Activated naive CD8-positive, alpha-beta T cell (primary cell): ENCODE measurements around the gene STARD3.

Experiments used
- H3K27ac Mint-ChIP-seq: one replicate; pipeline ENCODE4 v1.8.0; 2021; ENCODE audit warnings: mixed read lengths
- H3K27me3 Mint-ChIP-seq: one replicate; pipeline ENCODE4 v1.8.0; 2021; ENCODE audit warnings: mixed read lengths
- H3K36me3 Mint-ChIP-seq: one replicate; pipeline ENCODE4 v1.8.0; 2021; ENCODE audit warnings: mixed read lengths
- H3K4me1 Mint-ChIP-seq: one replicate; pipeline ENCODE4 v1.8.0; 2021; ENCODE audit warnings: low read depth, mixed read lengths
- H3K4me3 Mint-ChIP-seq: one replicate; pipeline ENCODE4 v1.8.0; 2021; ENCODE audit warnings: mild to moderate bottlenecking, mixed read lengths
- H3K9me3 Mint-ChIP-seq: one replicate; pipeline ENCODE4 v1.8.0; 2021; ENCODE audit warnings: low read depth, mixed read lengths

Gene STARD3

DNA sequence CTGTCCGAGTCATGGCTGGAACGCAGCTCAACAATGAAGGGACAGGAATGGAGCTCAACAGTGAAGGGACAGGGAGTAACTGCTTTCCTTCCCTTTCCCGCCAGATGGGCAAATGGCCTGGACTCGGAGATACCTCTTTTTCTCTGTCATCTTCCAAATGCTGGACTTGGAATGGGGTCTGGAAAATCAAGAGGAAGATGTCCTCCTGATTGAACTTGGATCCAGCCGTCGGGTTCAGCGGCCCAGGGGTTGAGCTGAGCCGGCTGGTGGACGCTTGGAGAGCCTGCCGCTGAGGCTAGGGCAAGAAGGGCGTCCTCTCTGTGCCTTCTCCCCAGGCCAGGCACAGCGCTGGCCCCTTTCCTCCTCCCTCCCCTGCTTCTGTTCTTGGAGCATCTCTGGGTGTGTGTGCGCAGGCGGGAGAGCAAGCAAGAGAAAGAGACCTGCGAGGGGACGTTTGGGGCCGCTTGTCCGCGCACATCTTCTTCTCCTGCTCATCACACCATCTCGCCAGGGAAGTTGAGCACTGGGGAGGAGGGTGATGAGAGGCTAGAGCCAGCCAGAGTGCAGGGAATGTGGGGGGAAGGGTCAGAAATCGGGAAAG lies 35.8 kb upstream of the STARD3 start:
- peaks cover 38% of the 10 kb centered on the region for H3K4me1 Mint-ChIP-seq
- no peak overlapping the region for H3K27ac Mint-ChIP-seq
- no peaks in the 10 kb centered on the region for H3K9me3 Mint-ChIP-seq
- H3K4me3 Mint-ChIP-seq, result no peak overlapping the region
- no peaks in the 10 kb centered on the region for H3K36me3 Mint-ChIP-seq
- peaks cover 43% of the 10 kb centered on the region for H3K27me3 Mint-ChIP-seq

DNA sequence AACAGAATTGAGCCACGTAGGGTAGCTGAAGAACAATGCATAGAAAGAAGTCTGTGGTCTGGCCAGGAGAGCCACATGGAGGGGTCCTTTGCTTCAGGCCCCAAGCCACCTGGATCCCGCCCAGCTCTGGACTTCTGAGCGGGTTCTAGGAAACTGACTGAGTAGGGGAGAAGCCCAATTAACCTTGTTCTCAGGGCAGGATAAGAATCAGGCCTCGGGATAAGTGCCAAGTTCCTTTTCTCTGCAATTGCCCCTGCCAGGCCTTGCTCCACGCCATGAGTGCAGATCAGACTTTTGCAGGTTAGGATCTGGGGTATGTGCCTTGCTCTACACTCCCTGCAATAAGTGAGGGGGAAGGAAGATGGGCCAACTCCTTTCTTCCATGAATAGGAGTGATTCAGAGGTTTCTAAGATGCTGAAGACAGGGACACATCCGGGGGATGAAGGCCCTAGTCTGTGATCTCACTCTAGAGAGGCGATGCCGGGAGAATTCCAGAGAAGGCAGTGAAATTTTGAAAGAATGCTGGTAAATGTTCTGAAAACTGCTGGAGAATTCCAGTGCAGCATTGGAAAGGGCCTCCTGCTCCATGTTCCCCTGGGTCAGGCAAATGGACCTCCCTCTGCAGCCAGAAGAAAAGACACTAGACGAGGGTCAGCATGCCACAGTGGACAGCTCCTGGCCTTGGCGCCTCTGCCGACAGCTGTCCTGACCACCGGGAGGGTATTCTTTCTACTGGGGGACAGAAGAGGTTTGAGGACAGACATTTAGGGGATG lies 35.0 kb upstream of the STARD3 start:
- H3K9me3 Mint-ChIP-seq, result no peaks in the 10 kb centered on the region
- peaks cover 39% of the 10 kb centered on the region for H3K27me3 Mint-ChIP-seq
- peaks cover 36% of the 10 kb centered on the region for H3K4me1 Mint-ChIP-seq
- no peak overlapping the region for H3K4me3 Mint-ChIP-seq
- no peaks in the 10 kb centered on the region for H3K36me3 Mint-ChIP-seq
- H3K27ac Mint-ChIP-seq, result no peak overlapping the region

DNA sequence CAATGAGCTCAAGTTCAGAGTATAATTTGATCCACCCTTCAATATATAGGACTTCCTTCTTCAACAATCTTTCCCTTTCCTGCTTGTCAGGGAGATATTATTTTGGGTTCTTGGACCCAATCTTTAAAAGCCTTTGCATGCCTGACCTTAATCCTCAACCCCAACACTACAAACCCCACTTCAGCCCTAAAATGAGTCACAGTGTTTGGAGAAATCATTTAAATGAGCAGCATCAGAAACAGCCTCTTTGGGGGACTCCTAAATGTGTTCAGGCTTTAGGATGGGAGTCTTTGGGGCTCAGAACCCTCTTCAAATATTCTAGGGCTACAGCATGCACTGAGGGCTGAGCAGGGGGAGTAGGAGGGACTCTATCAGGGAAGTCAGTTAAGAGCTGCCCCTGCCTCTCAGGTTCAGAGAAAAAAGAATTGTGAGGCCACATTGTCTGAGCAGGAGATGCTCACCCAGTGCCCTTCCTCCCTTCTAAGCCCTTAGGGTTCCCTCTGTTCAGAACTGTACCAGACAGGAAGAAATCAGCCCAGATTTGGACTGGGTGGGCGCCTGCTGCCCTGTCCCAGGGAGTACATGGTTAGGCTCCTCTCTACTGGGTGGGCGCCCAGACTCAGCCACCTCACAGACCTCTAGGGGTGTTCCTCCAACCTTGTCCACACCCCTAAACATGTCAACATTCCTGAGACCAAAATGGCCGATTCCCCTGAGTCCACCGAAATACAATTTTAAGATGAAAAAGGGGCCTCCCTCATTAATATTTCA lies 34.2 kb upstream of the STARD3 start:
- peaks cover 37% of the 10 kb centered on the region for H3K27me3 Mint-ChIP-seq
- no peaks in the 10 kb centered on the region for H3K9me3 Mint-ChIP-seq
- H3K4me3 Mint-ChIP-seq, result no peak overlapping the region
- no peak overlapping the region for H3K27ac Mint-ChIP-seq
- no peaks in the 10 kb centered on the region for H3K36me3 Mint-ChIP-seq
- peaks cover 33% of the 10 kb centered on the region for H3K4me1 Mint-ChIP-seq

DNA sequence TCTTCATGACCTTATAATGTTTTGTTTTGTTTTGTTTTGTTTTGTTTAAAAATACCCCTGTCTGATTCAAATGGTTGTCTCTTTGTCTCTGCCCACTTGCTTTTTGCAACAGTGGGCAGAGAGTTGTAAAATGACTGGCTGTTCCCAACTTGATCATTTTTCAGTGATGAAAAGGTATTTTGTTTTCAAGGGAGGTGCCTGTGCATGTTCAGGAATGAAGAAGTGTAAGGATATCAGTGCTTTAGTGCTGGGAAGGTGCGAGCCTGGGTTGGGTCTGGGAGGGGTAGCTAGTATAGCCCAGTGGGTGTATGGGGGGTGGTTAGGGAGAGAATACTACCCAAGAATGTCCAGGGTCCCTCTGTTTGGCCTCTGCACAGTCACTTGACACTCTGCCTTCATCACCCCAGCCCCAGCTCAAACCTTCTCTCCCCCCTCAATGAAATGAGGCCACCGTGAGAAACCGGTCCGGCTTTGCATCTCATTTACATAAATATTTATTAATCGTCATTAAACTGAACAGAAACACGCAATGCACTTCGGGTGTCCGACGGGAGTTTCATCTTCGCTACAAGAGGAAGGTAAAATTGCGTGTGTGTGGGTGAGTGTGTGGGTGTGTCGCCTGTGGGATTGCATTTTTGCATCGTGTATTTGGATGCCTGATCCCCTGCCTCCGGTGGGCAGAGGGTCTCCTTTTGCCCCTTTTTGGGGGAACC lies 33.5 kb upstream of the STARD3 start:
- H3K4me1 Mint-ChIP-seq, result peaks cover 27% of the 10 kb centered on the region
- peaks cover 34% of the 10 kb centered on the region for H3K27me3 Mint-ChIP-seq
- H3K4me3 Mint-ChIP-seq, result peak overlapping the region; percentile 37
- no peaks in the 10 kb centered on the region for H3K9me3 Mint-ChIP-seq
- no peaks in the 10 kb centered on the region for H3K36me3 Mint-ChIP-seq
- no peak overlapping the region for H3K27ac Mint-ChIP-seq

DNA sequence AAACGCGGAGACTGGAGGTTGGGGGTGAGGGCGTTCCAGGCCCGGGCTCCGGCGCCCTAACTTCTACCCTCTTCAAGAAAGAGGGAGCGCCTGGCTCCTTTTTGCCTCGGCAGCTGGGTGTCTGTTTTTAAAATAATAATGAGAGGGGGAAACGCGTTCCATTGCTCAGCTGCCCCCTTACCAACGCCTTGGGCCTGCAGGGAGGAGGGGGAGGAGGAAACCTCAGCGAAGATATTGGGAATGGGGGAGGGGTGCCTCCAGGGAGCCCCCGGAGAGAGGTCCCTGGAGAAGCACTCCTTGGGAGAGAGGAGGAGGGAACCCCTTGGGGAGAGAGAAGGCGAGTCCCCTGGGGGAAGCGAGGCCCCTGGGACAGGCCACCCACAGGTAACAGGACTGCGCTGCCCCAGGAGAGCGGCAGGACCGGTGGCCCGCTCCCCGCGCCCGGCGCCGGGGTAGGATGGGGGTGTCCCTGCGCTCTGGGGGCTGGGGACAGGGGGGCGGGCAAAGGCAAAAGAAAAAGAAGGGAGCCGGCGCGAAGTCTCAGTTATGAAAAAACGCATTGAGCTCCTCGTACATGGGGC lies 31.9 kb upstream of the STARD3 start:
- H3K4me1 Mint-ChIP-seq, result peaks cover 25% of the 10 kb centered on the region
- H3K9me3 Mint-ChIP-seq, result no peaks in the 10 kb centered on the region
- peaks cover 39% of the 10 kb centered on the region for H3K27me3 Mint-ChIP-seq
- no peak overlapping the region for H3K27ac Mint-ChIP-seq
- peak overlapping the region; percentile 49 for H3K4me3 Mint-ChIP-seq
- no peaks in the 10 kb centered on the region for H3K36me3 Mint-ChIP-seq

DNA sequence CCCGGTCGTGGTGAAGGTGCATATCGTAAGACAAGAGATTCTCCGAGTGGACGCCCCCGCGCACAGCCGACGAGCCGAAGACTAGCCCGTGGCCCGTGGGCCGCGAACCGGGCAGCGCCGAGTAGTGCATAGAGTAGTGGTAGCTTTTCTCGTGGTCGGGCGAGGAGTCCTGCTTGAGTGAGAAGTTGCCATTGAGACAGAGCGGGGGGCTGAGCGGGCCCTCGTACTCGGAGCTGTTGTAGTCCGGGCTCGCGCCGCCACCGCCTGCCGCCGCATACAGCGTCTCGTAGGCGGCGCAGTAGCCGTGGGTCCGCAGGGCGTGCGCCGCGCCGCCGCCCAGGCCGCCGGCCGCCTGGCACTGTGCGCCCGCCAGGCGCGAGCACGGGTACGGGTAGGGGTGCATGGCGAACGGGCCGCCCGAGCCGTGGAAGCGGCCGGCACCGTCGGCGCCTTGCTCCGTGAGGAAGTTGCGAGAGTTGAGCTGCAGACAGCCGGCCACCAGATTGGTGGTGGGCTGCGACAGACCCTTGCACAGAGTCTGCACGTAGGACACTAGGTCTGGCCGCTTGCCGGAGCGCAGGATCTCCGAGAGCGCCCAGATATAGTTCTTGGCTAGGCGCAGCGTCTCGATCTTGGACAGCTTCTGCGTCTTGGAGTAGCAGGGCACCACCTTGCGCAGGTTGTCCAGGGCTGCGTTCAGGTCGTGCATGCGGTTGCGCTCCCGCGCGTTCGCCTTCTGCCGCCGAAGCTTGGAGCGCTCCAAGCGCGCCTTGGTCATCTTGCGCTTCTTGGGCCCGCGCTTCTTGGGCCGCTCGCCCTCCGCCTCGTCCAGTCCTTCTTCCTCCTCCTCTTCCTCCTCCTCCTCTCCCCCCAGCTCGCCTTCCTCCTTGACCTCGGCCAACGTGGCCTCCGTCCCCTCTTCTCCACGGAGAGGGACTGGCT lies 31.2 kb upstream of the STARD3 start:
- no peaks in the 10 kb centered on the region for H3K9me3 Mint-ChIP-seq
- H3K4me1 Mint-ChIP-seq, result peaks cover 24% of the 10 kb centered on the region
- no peaks in the 10 kb centered on the region for H3K36me3 Mint-ChIP-seq
- peaks cover 39% of the 10 kb centered on the region for H3K27me3 Mint-ChIP-seq
- peak overlapping the region; percentile 60 for H3K4me3 Mint-ChIP-seq
- H3K27ac Mint-ChIP-seq, result no peak overlapping the region

DNA sequence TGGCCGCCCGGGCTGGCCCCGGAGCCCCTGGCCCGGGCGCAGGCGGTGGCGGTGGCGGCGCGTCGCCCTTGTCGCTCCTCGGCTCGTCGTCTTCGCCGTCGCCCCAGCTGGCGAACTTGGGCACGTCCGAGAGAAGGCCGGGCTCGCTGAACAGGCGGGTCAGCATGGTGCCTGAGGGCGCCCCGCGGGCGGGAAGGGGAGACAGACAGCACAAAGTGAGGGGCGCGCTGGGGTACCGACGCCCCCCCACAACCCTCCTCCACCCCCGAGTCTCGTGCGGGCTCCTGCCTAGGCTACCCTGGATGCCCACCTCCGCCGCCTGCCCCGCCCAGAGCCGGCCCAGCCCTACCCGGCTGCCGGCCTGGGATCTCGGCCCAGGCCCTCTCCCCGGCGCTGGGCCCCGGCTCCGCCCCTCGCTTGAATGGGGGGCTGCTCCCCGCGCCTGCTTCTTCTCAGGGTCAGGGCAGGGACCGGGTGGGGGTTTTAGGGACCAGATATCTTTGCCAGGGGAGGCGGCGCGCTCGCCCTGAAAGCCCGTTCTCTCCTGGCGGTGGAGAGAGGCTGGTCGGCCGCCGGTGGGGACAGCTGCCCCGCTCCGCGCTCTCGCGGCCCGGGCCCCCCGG lies 30.4 kb upstream of the STARD3 start:
- peaks cover 35% of the 10 kb centered on the region for H3K27me3 Mint-ChIP-seq
- no peak overlapping the region for H3K4me3 Mint-ChIP-seq
- H3K27ac Mint-ChIP-seq, result no peak overlapping the region
- H3K36me3 Mint-ChIP-seq, result no peaks in the 10 kb centered on the region
- peaks cover 24% of the 10 kb centered on the region for H3K4me1 Mint-ChIP-seq
- H3K9me3 Mint-ChIP-seq, result no peaks in the 10 kb centered on the region

DNA sequence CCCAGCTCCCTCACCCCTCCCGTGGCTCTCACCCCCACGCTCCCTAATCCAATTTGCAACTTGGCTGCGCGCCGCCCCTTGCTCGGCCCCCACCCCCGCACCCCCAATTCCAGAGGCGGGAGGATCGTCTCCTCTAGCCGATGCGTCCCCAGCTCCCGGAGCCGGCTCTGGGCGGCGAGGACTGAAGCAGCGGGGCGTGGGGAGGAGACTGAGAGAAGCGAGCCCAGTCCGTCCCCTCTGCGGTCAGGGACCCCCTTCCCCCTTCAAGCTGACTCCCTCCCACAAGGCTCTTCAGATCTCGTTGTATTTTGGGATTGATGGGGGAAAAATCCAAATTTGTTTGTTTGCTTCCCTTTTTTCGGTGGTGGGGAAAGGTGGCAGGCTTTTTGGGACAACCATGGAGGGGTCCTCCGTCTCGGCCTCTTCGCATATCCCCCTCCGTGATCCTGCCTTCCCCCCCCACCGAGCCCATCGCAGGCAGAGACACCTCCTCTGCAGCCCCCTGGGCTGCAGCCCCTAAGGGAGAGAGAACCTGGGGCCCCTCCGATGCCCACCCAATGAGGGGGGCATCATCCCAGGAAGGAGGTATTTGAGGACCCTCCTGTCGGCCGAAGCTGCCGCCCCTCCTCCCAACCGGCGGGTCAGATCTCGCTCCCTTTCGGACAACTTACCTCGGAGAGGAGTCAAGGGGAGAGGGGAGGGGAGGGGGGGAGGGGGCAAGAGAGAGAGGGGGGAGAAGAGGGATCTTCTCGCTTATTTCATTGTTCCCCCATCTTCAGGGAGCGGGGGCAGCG lies 29.7 kb upstream of the STARD3 start:
- no peak overlapping the region for H3K27ac Mint-ChIP-seq
- H3K4me3 Mint-ChIP-seq, result peak overlapping the region; percentile 23
- no peaks in the 10 kb centered on the region for H3K9me3 Mint-ChIP-seq
- peaks cover 29% of the 10 kb centered on the region for H3K27me3 Mint-ChIP-seq
- H3K4me1 Mint-ChIP-seq, result peaks cover 24% of the 10 kb centered on the region
- no peaks in the 10 kb centered on the region for H3K36me3 Mint-ChIP-seq

DNA sequence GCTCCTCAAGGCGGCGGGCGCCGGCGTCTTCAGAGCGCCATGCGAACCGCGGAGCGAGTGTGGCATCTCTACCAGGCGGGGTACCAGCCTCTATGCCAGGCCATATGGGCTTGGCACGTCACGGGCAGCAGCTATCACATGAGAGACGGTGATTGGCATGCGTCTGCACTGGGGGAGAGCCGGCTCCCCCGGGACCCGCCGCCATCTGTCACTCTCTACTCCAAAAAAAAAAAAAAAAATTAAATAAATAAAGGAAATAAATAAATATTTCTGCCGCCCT lies 29.2 kb upstream of the STARD3 start, which contains the start of gene NEUROD2:
Gene NEUROD2, minus strand, starts transcription at position 70 of the 280 bp plus-strand sequence. CDS start 1,321 bp downstream, outside the sequence.
- H3K4me3 Mint-ChIP-seq, result peak within 1 kb of the TSS; percentile 23
- H3K4me1 Mint-ChIP-seq, result peaks cover 24% of the 10 kb centered on the region
- peaks cover 24% of the 10 kb centered on the region for H3K27me3 Mint-ChIP-seq
- H3K9me3 Mint-ChIP-seq, result no peaks in the 10 kb centered on the region
- no peak within 1 kb of the TSS for H3K27ac Mint-ChIP-seq
- H3K36me3 Mint-ChIP-seq, result no peaks in the 10 kb centered on the region

DNA sequence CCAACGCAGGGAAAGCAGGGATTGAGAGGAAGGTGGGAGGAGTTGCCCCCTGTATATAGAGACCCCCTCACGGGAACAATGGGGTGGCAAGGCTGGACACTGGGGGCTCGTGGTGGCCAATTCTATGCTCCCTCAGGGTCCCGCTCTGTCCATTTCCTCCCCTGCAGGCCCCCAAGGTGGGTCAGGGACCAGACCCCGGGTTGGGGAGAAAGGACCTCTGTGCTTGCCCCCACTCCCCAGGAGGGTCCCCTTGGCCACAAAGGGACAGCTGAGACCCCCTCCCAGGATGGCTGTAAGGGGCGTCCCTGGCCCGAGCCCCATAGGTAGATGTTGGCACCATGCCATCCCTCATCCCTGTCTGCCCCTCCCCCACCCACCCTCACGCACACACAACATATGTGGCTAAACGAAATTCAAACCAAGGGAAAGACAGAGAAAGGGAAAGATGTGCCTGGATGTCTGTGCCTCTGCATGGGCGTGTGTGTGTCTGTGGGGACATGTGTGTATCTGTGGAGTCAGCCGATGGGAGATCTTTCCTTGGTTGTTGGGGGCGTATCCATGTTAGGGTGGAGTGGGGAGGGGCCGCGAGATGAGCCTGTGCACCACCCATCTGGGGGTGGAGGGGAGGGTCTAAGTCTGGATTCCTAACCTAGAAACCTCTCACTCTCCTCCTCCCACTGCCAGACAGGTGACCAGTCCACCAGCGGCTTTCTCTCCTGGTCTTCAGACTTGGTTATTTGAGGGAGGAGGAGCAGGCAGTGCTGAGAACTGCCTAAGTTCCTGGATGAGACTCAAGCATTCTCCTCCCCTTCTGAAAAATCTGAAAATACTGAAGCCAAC lies 28.6 kb upstream of the STARD3 start:
- no peak overlapping the region for H3K4me3 Mint-ChIP-seq
- no peaks in the 10 kb centered on the region for H3K36me3 Mint-ChIP-seq
- no peaks in the 10 kb centered on the region for H3K9me3 Mint-ChIP-seq
- H3K27ac Mint-ChIP-seq, result no peak overlapping the region
- peaks cover 20% of the 10 kb centered on the region for H3K4me1 Mint-ChIP-seq
- peaks cover 18% of the 10 kb centered on the region for H3K27me3 Mint-ChIP-seq

DNA sequence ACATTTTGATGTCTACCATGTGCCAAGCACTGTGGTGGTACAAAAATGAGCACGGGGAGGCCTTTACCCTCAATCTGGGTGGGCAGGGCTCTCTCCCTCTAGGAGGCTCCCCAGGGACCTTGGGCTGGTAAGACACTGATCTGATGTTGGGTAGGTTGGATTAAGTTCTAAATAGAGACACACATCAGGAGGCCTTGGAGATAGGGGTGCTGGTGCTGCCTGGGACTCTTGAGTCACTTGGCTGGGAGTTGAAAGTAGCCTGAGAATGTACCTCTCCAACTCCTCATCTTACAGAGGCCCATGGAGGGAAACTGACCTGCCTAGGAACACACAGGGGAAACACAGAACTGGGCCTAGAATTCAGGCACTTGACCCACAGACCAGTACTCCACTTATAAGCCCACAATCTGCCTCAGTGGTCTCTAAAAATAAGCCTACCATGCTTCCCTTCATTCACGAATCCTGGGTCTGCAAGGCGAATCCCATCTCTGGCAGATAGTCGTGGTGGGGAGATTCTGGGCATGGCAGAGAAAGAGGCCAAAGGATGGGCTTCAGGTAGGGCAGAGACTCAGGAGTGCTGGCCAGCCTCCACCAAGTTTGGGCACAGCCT lies 27.4 kb upstream of the STARD3 start:
- Mint-ChIP-seq H3K27me3 (peaks cover 18% of the 10 kb centered on the region), H3K36me3 (no peaks in the 10 kb centered on the region), H3K9me3 (no peaks in the 10 kb centered on the region), H3K4me1 (peaks cover 15% of the 10 kb centered on the region), H3K4me3 (no peak overlapping the region), H3K27ac (no peak overlapping the region)
